ENCODE measurements around the gene ATP6V0B.

DNA sequence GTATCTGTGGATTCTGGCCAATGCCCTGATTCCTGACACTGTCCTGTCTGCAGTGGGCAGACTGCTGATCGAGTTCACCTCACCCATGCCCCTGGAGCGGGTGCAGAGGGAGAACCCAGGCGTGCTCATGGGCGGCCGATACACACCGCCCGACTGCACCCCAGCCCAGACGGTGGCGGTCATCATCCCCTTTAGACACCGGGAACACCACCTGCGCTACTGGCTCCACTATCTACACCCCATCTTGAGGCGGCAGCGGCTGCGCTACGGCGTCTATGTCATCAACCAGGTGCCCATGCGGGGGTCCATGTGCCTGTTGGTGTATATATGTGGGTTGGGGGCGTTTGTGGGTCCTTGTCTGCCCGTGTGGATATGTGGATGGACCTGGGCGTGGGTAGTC lies 6.9 kb downstream of the ATP6V0B start:
- TF ChIP-seq POLR2A (IDR thresholded peaks at IDR 0.05; ENCODE audit: low read depth, low read length) (no peak), SP1 (IDR thresholded peaks at IDR 0.05; ENCODE audit: low read depth, low read length) (no peak), FOXK2 (IDR thresholded peaks at IDR 0.05) (no peak), BHLHE40 (IDR thresholded peaks at IDR 0.05; ENCODE audit: borderline replicate concordance in 1 of 2, low read depth in 2 of 2, low read length in 1 of 2) (no peak)
- TF ChIP-seq, protein P1, sequence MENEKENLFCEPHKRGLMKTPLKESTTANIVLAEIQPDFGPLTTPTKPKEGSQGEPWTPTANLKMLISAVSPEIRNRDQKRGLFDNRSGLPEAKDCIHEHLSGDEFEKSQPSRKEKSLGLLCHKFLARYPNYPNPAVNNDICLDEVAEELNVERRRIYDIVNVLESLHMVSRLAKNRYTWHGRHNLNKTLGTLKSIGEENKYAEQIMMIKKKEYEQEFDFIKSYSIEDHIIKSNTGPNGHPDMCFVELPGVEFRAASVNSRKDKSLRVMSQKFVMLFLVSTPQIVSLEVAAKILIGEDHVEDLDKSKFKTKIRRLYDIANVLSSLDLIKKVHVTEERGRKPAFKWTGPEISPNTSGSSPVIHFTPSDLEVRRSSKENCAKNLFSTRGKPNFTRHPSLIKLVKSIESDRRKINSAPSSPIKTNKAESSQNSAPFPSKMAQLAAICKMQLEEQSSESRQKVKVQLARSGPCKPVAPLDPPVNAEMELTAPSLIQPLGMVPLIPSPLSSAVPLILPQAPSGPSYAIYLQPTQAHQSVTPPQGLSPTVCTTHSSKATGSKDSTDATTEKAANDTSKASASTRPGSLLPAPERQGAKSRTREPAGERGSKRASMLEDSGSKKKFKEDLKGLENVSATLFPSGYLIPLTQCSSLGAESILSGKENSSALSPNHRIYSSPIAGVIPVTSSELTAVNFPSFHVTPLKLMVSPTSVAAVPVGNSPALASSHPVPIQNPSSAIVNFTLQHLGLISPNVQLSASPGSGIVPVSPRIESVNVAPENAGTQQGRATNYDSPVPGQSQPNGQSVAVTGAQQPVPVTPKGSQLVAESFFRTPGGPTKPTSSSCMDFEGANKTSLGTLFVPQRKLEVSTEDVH (IDR thresholded peaks at IDR 0.05; ENCODE audit: low read depth, partially characterized antibody) = no peak
- TF ChIP-seq, protein P2, sequence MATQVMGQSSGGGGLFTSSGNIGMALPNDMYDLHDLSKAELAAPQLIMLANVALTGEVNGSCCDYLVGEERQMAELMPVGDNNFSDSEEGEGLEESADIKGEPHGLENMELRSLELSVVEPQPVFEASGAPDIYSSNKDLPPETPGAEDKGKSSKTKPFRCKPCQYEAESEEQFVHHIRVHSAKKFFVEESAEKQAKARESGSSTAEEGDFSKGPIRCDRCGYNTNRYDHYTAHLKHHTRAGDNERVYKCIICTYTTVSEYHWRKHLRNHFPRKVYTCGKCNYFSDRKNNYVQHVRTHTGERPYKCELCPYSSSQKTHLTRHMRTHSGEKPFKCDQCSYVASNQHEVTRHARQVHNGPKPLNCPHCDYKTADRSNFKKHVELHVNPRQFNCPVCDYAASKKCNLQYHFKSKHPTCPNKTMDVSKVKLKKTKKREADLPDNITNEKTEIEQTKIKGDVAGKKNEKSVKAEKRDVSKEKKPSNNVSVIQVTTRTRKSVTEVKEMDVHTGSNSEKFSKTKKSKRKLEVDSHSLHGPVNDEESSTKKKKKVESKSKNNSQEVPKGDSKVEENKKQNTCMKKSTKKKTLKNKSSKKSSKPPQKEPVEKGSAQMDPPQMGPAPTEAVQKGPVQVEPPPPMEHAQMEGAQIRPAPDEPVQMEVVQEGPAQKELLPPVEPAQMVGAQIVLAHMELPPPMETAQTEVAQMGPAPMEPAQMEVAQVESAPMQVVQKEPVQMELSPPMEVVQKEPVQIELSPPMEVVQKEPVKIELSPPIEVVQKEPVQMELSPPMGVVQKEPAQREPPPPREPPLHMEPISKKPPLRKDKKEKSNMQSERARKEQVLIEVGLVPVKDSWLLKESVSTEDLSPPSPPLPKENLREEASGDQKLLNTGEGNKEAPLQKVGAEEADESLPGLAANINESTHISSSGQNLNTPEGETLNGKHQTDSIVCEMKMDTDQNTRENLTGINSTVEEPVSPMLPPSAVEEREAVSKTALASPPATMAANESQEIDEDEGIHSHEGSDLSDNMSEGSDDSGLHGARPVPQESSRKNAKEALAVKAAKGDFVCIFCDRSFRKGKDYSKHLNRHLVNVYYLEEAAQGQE (IDR thresholded peaks at IDR 0.05; ENCODE audit: low read depth, low read length) = no peak

All from GM12878 (cell line).